Muscle of leg (tissue), 11 donors: ENCODE data around the gene MLLT11. TPM values are rescaled to one million over a fixed set of nuclear protein-coding genes. Genes with fewer than 3 reads are reported as not detected.
"Not testable (repeated sequence)": the region's sequence is repeated elsewhere in the genome, so short reads cannot be mapped to it uniquely, and the experiment has no call there.

Source experiments
- DNase-seq: peaks from one replicate; pipeline ENCODE4 v3.0.0; 2013
- H3K27ac ChIP-seq: one replicate; pipeline ENCODE4 v1.5.1; 2013; ENCODE audit warnings: mild to moderate bottlenecking, low read length, control low read depth
- H3K27me3 ChIP-seq: one replicate; pipeline ENCODE4 v1.6.1; 2013; ENCODE audit warnings: low read length; ENCODE audit not compliant: control insufficient read depth, insufficient read depth
- H3K36me3 ChIP-seq: one replicate; pipeline ENCODE4 v1.6.1; 2013; ENCODE audit warnings: low read length; ENCODE audit not compliant: control insufficient read depth, insufficient read depth
- H3K4me1 ChIP-seq: one replicate; pipeline ENCODE4 v1.6.1; 2013; ENCODE audit warnings: low read length; ENCODE audit not compliant: control insufficient read depth, insufficient read depth
- H3K4me3 ChIP-seq: one replicate; pipeline ENCODE4 v1.5.1; 2013; ENCODE audit warnings: low read length, control low read depth
- H3K9me3 ChIP-seq: replicated peaks from 2 replicates; pipeline ENCODE4 v1.6.1; 2013; ENCODE audit warnings: low read depth, low read length; ENCODE audit not compliant: control insufficient read depth
- WGBS: methylation state at CpG from one replicate; pipeline ENCODE4 v1.1.5; 2013; ENCODE audit warnings: missing lambda C conversion rate; ENCODE audit not compliant: insufficient coverage; 5-methylcytosine and 5-hydroxymethylcytosine counted together
- polyA plus RNA-seq, 8 donors: library from polyadenylated mRNA; unstranded; fragments of 120-200 nt; gene quantifications; one replicate each; pipeline versions ENCODE4 v1.2.1 to v1.2.3, GENCODE V29; 2013; ENCODE audit warnings: inconsistent platforms in 1 of 8, low replicate concordance in 1 of 8; ENCODE audit not compliant: insufficient read length in 8 of 8, insufficient read depth in 1 of 8
- total RNA-seq: library from RNA; stranded (reverse); fragments of 120-200 nt; gene quantifications from one replicate; pipeline ENCODE4 v1.2.4, GENCODE V29; 2013

Gene MLLT11
- total and polyA plus RNA-seq, 9 donors, result 5.5 to 20.1 (median 15.1) TPM

GRCh38 chr1:151067185-151067584 is 7.0 kb downstream of the MLLT11 start:
- H3K4me1 ChIP-seq, result peaks cover 16% of the 10 kb centered on the region
- H3K36me3 ChIP-seq, result peaks cover 3% of the 10 kb centered on the region
- no peaks in the 10 kb centered on the region for H3K27me3 ChIP-seq
- no peak for DNase-seq
- H3K4me3 ChIP-seq, result no peak overlapping the region
- no peaks in the 10 kb centered on the region for H3K9me3 ChIP-seq
- no peak overlapping the region for H3K27ac ChIP-seq
- 88% methylated on average over 4 of the region's 4 CpGs for WGBS

- Histone ChIP-seq H3K27ac (peak overlapping the region; percentile 100), H3K4me3 (no peak overlapping the region), H3K27me3 (no peaks in the 10 kb centered on the region), H3K4me1 (peaks cover 16% of the 10 kb centered on the region), H3K36me3 (peaks cover 3% of the 10 kb centered on the region), H3K9me3 (no peaks in the 10 kb centered on the region)
- no CpG with 5 or more reads among the region's 5 CpGs for WGBS
- DNase-seq, result no peak
These were observed 8.9 kb downstream of the MLLT11 start for GRCh38 chr1:151069103-151069486.

- Histone ChIP-seq H3K27me3 (no peaks in the 10 kb centered on the region), H3K36me3 (peaks cover 12% of the 10 kb centered on the region), H3K4me3 (peak within 1 kb of the TSS; percentile 99), H3K27ac (peak within 1 kb of the TSS; percentile 100), H3K4me1 (peaks cover 16% of the 10 kb centered on the region), H3K9me3 (no peaks in the 10 kb centered on the region)
- WGBS, result 0% methylated on average over 31 of the region's 50 CpGs
- DNase-seq, result peak; percentile 99
These were observed 10.5 kb downstream of the MLLT11 start, which contains the start of gene GABPB2 for GRCh38 chr1:151070474-151071276. Gene GABPB2 (plus strand): TSS chr1:151070761. CDS start chr1:151088190, 17,429 bp downstream.

DNA sequence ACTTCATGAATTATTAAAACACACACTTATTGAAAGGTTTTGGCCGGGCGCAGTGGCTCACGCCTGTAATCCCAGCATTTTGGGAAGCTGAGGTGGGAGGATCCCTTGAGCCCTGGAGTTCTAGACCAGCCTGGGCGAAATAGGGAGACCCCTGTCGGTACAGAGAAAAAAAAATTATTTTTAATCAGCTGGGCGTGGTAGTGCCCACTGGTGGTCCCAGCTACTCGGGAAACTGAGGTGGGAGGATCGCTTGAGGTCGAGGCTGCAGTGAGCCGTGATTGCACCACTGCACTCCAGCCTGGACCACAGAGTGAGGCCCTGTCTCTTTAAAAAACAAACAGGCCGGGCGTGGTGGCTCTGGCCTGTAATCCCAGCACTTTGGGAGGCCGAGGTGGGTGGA is 12.0 kb downstream of the MLLT11 start:
- H3K9me3 ChIP-seq, result no peaks in the 10 kb centered on the region
- no peak overlapping the region for H3K4me3 ChIP-seq
- 75% methylated on average over 11 of the region's 13 CpGs for WGBS
- H3K36me3 ChIP-seq, result peaks cover 9% of the 10 kb centered on the region
- no peak for DNase-seq
- no peak overlapping the region for H3K27ac ChIP-seq
- no peaks in the 10 kb centered on the region for H3K27me3 ChIP-seq
- peaks cover 16% of the 10 kb centered on the region for H3K4me1 ChIP-seq

DNA sequence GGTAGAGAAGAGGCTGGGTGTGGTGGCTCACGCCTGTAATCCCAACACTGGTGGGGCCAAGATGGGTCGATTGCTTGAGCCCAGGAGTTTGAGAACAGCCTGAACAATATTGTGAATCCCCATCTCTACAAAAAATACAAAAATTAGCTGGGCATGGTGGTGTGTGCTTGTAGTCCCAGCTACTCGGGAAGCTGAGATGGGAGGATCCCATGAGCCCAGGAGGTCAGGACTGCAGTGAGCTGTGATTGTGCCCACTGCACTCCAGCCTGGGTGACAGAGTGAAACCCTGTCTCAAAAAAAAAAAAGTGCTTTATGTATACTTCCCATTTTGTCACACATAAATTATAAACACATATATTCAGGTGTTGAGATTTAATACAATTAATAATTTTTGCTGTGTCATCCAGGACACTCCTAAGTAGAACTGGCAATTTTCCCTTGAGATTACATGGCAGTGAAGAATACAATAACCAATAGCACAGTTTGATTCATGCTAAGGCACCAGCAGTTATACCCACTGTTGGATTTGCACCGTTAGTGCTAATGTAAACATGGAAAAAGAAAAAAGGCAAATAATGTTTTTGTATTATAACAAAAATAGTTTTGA is 25.9 kb downstream of the MLLT11 start:
- Histone ChIP-seq H3K4me3 (no peak overlapping the region), H3K9me3 (no peaks in the 10 kb centered on the region), H3K27me3 (no peaks in the 10 kb centered on the region), H3K27ac (no peak overlapping the region), H3K36me3 (no peaks in the 10 kb centered on the region), H3K4me1 (no peaks in the 10 kb centered on the region)
- WGBS, result 86% methylated on average over 1 of the region's 4 CpGs
- no peak for DNase-seq

DNA sequence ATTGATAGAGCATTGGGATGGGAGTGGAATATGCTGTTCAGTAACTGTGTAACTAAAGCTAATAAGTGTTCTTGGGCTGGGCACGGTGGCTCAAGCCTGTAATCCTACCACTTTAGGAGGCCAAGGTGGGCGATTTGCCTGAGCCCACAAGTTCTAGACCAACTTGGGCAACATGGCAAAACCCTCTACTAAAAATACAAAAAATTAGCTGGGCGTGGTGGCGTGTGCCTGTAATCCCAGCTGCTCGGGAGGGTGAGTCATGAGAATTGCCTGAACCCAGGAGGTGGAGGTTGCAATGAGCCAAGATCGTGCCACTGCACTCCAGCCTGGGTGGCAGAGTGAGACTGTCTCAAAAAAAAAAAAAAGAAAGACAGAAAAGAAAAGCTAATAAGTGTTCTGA is 37.2 kb downstream of the MLLT11 start:
- H3K9me3 ChIP-seq, H3K36me3 ChIP-seq, H3K4me3 ChIP-seq, H3K27me3 ChIP-seq, H3K4me1 ChIP-seq, DNase-seq, H3K27ac ChIP-seq: not testable (repeated sequence)
- WGBS, result 87% methylated on average over 2 of the region's 6 CpGs

DNA sequence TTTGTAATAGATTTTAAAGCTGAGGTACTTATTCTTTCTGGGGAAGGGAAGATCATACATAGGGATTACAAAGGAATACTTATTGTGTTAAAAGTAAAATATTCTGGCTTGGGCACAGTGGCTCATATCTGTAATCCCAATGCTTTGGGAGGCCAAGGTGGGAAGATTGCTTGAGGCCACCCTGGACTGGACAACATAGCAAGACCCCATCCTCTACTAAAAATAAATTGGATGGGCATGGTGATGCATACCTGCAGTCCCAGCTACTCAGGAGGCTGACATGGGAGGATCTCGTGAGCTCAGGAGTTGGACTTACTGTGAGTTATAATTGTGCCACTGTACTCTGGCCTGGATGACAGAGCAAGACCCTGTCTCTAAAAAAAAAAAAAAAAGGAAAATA is 37.9 kb downstream of the MLLT11 start:
- Histone ChIP-seq H3K27me3 (no peaks in the 10 kb centered on the region), H3K36me3 (peaks cover 3% of the 10 kb centered on the region), H3K4me1 (no peaks in the 10 kb centered on the region), H3K27ac (no peak overlapping the region), H3K4me3 (no peak overlapping the region), H3K9me3 (no peaks in the 10 kb centered on the region)
- no CpG with 5 or more reads among the region's 1 CpG for WGBS
- no peak for DNase-seq

DNA sequence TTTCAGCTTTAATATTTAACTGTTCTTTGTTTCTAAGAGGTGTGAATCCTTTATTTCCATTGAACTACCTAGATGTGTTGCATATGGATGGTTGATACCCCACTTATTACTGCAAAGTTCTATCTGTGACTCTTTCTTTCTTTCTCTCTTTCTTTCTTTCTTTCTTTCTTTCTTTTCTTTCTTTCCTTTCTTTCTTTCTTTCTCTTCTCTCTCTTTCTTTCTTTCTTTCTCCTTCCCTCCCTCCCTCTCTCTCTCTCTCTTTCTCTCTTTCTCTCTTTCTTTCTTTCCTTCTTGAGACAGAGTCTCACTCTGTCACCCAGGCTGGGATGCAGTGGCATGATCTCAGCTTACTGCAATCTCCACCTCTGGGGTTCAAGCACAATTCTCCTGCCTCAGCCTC is 44.4 kb downstream of the MLLT11 start:
- no peaks in the 10 kb centered on the region for H3K9me3 ChIP-seq
- no peak overlapping the region for H3K27ac ChIP-seq
- H3K27me3 ChIP-seq, result no peaks in the 10 kb centered on the region
- peaks cover 10% of the 10 kb centered on the region for H3K36me3 ChIP-seq
- DNase-seq, result no peak
- H3K4me3 ChIP-seq, result no peak overlapping the region
- no peaks in the 10 kb centered on the region for H3K4me1 ChIP-seq

- Histone ChIP-seq H3K4me1 (no peaks in the 10 kb centered on the region), H3K4me3 (no peak overlapping the region), H3K27me3 (no peaks in the 10 kb centered on the region), H3K9me3 (no peaks in the 10 kb centered on the region), H3K36me3 (peaks cover 11% of the 10 kb centered on the region), H3K27ac (no peak overlapping the region)
- no CpG with 5 or more reads among the region's 2 CpGs for WGBS
- no peak for DNase-seq
These were observed 46.7 kb downstream of the MLLT11 start for GRCh38 chr1:151106894-151107293.

GRCh38 chr1:151108331-151108730 is 48.1 kb downstream of the MLLT11 start:
- WGBS, result 100% methylated on average over 1 of the region's 5 CpGs
- Histone ChIP-seq H3K27ac (no peak overlapping the region), H3K4me3 (no peak overlapping the region), H3K27me3 (no peaks in the 10 kb centered on the region), H3K4me1 (no peaks in the 10 kb centered on the region), H3K9me3 (no peaks in the 10 kb centered on the region), H3K36me3 (peaks cover 11% of the 10 kb centered on the region)
- DNase-seq, result no peak
